Endodermal cell (in vitro differentiated cells): ENCODE data around the gene TGFBR3. TPM values are rescaled to one million over a fixed set of nuclear protein-coding genes. Genes with fewer than 3 reads are reported as not detected.

ENCODE experiments used
- DNase-seq: peaks from one replicate; pipeline ENCODE4 v3.0.0-alpha.2; 2017
- H3K27ac ChIP-seq: 2 replicates; pipeline ENCODE4 v1.5.1; 2013; ENCODE audit warnings: mild to moderate bottlenecking, low read depth, low read length, moderate library complexity
- H3K27me3 ChIP-seq: 2 replicates; pipeline ENCODE4 v1.6.1; 2013; ENCODE audit warnings: mild to moderate bottlenecking, low read length, moderate library complexity; ENCODE audit not compliant: insufficient read depth, control insufficient read depth, poor library complexity, severe bottlenecking
- H3K36me3 ChIP-seq: 2 replicates; pipeline ENCODE4 v1.7.0; 2013; ENCODE audit warnings: mild to moderate bottlenecking, low read length, moderate library complexity; ENCODE audit not compliant: control insufficient read depth, insufficient read depth
- H3K4me1 ChIP-seq: one replicate; pipeline ENCODE4 v1.7.0; 2013; ENCODE audit warnings: low read length; ENCODE audit not compliant: control insufficient read depth, insufficient read depth
- H3K4me3 ChIP-seq: 2 replicates; pipeline ENCODE4 v1.5.1; 2013; ENCODE audit warnings: mild to moderate bottlenecking, low read length, moderate library complexity
- H3K9ac ChIP-seq: 2 replicates; pipeline ENCODE4 v1.6.1; 2013; ENCODE audit warnings: mild to moderate bottlenecking, low read length, moderate library complexity; ENCODE audit not compliant: poor library complexity, severe bottlenecking; ENCODE audit errors: extremely low read depth
- H3K9me3 ChIP-seq: 2 replicates; pipeline ENCODE4 v1.6.1; 2013; ENCODE audit warnings: mild to moderate bottlenecking, low read length, moderate library complexity; ENCODE audit not compliant: control insufficient read depth
- H3K27ac Mint-ChIP-seq: 2 replicates; pipeline ENCODE4 v1.8.0; 2020; ENCODE audit warnings: mixed read lengths
- H3K27me3 Mint-ChIP-seq: 2 replicates; pipeline ENCODE4 v1.8.0; 2021; ENCODE audit warnings: mild to moderate bottlenecking, mixed read lengths; ENCODE audit not compliant: insufficient read depth
- H3K36me3 Mint-ChIP-seq: 2 replicates; pipeline ENCODE4 v1.8.0; 2020; ENCODE audit warnings: low read depth, mixed read lengths
- H3K4me1 Mint-ChIP-seq: 2 replicates; pipeline ENCODE4 v1.8.0; 2020; ENCODE audit warnings: mixed read lengths
- H3K4me3 Mint-ChIP-seq: 2 replicates; pipeline ENCODE4 v1.8.0; 2020; ENCODE audit warnings: mild to moderate bottlenecking, moderate library complexity, mixed read lengths
- H3K9me3 Mint-ChIP-seq: 2 replicates; pipeline ENCODE4 v1.8.0; 2020; ENCODE audit warnings: mild to moderate bottlenecking, mixed read lengths
- CTCF ChIP-seq: fragments of 200-600 bp; sonication (generic); conservative IDR thresholded peaks from 2 replicates; pipeline ENCODE4 v1.5.0; 2021; ENCODE audit warnings: antibody characterized with exemption, mild to moderate bottlenecking
- WGBS, 2 experiments: methylation state at CpG; one replicate each; pipeline versions ENCODE4 v1.1.5 to v1.1.7; 2013; ENCODE audit warnings: missing lambda C conversion rate in 2 of 2, mixed read lengths in 1 of 2; ENCODE audit not compliant: insufficient coverage in 1 of 2, insufficient read length in 1 of 2; 5-methylcytosine and 5-hydroxymethylcytosine counted together
- total RNA-seq, 2 donors: library from RNA; stranded (reverse); fragmentation: NEBNext Ultra II Directional in 1 of 2; extraction: Animal tissue kit (Norgen Biotek cat#: 25700) in 1 of 2; gene quantifications; 2 replicates in 1 of 2; 3 replicates in 1 of 2; pipeline ENCODE4 v1.2.1, GENCODE V29; 2021

Gene TGFBR3
- total RNA-seq, 2 donors from 2014 or later: 8.1 to 8.5 TPM

- Mint-ChIP-seq H3K27ac (no peak overlapping the region), H3K4me3 (no peak overlapping the region)
- WGBS, 2 experiments: 88 to 90% methylated on average over 3 of the region's 3 CpGs
Observed at GRCh38 chr1:91746728-91747338, 139.1 kb downstream of the TGFBR3 start.

GRCh38 chr1:91745640-91746373 is 140.1 kb downstream of the TGFBR3 start:
- Mint-ChIP-seq H3K27me3 (no peaks in the 10 kb centered on the region), H3K4me3 (no peak overlapping the region), H3K4me1 (peaks cover 7% of the 10 kb centered on the region), H3K9me3 (peaks cover 18% of the 10 kb centered on the region), H3K27ac (no peak overlapping the region), H3K36me3 (peaks cover 16% of the 10 kb centered on the region)
- WGBS, 2 experiments: 92 to 96% methylated on average over 2 to 4 of the region's 5 CpGs
- Histone ChIP-seq H3K4me1 (no peaks in the 10 kb centered on the region), H3K9me3 (peaks cover 28% of the 10 kb centered on the region), H3K9ac (no peak overlapping the region), H3K4me3 (no peak overlapping the region), H3K36me3 (no peaks in the 10 kb centered on the region), H3K27me3 (no peaks in the 10 kb centered on the region), H3K27ac (no peak overlapping the region)
- no peak for DNase-seq
- no peak for TF ChIP-seq CTCF

More at GRCh38 chr1:91746728-91747338, 139.1 kb downstream of the TGFBR3 start:
- DNase-seq: no peak
- Histone ChIP-seq H3K4me3 (no peak overlapping the region), H3K4me1 (no peaks in the 10 kb centered on the region), H3K27ac (no peak overlapping the region), H3K36me3 (no peaks in the 10 kb centered on the region), H3K9me3 (peaks cover 28% of the 10 kb centered on the region), H3K27me3 (no peaks in the 10 kb centered on the region), H3K9ac (no peak overlapping the region)
- Mint-ChIP-seq H3K36me3 (peaks cover 16% of the 10 kb centered on the region), H3K9me3 (peaks cover 18% of the 10 kb centered on the region), H3K27me3 (no peaks in the 10 kb centered on the region), H3K4me1 (peaks cover 2% of the 10 kb centered on the region)
- TF ChIP-seq CTCF: no peak

DNA sequence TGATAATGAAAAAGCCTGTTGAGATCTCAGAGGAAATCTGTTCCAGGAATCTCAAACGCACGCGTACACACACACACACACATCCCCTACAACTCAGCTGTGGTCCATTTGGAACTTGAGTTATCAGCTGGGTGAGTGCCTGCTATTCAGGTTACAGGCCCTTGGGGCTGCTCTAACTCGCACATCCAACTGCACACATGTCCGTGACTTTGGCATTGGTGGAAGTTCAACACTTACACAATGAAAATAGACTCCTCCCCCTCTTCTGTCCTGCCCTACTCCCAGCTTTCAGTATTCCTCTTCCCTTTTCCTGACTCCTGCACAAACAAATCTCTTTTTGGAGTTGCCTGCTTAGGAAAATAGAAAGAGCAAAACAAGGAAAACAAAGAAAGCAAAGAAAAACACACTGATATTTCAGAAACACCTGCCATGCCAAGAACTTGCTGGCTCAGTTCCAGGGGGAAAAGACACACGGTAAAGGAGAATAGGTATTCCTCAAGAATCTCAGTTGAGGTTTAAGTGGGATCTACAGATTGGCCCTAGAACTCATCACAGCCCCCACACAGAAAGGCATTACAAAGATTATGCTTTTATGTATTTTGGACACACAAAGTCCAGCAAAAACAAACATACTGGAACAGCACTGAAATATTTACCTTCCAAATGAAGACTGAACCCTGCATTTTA is 140.9 kb downstream of the TGFBR3 start:
- no peak overlapping the region for H3K27ac ChIP-seq
- Mint-ChIP-seq H3K27me3 (no peaks in the 10 kb centered on the region), H3K4me1 (peaks cover 7% of the 10 kb centered on the region), H3K27ac (no peak overlapping the region), H3K9me3 (peaks cover 18% of the 10 kb centered on the region), H3K4me3 (no peak overlapping the region), H3K36me3 (peaks cover 16% of the 10 kb centered on the region)
- no peaks in the 10 kb centered on the region for H3K4me1 ChIP-seq
- H3K36me3 ChIP-seq: no peaks in the 10 kb centered on the region
- H3K27me3 ChIP-seq: no peaks in the 10 kb centered on the region
- TF ChIP-seq CTCF: no peak
- peaks cover 28% of the 10 kb centered on the region for H3K9me3 ChIP-seq
- H3K9ac ChIP-seq: no peak overlapping the region
- DNase-seq: no peak
- 95 to 97% methylated on average over 5 to 6 of the region's 6 CpGs for WGBS, 2 experiments
- no peak overlapping the region for H3K4me3 ChIP-seq
